Activated CD4-positive, alpha-beta T cell treated with anti-CD3 and anti-CD28 coated beads, Interleukin-2, Interleukin-6, amounts not matched to agents 100 ng/mL and 50 ng/mL, durations not matched to agents 16 hours and 8 hours (primary cell): ENCODE data around the gene TBX1.
A peak's percentile ranks its signal among the peaks of the same experiment; 100 is the strongest.
"Not testable (repeated sequence)": the region's sequence is repeated elsewhere in the genome, so short reads cannot be mapped to it uniquely, and the experiment has no call there.

ENCODE experiments used
- DNase-seq: peaks from one replicate; pipeline ENCODE4 v3.0.0-alpha.2; 2020

Gene TBX1

DNA sequence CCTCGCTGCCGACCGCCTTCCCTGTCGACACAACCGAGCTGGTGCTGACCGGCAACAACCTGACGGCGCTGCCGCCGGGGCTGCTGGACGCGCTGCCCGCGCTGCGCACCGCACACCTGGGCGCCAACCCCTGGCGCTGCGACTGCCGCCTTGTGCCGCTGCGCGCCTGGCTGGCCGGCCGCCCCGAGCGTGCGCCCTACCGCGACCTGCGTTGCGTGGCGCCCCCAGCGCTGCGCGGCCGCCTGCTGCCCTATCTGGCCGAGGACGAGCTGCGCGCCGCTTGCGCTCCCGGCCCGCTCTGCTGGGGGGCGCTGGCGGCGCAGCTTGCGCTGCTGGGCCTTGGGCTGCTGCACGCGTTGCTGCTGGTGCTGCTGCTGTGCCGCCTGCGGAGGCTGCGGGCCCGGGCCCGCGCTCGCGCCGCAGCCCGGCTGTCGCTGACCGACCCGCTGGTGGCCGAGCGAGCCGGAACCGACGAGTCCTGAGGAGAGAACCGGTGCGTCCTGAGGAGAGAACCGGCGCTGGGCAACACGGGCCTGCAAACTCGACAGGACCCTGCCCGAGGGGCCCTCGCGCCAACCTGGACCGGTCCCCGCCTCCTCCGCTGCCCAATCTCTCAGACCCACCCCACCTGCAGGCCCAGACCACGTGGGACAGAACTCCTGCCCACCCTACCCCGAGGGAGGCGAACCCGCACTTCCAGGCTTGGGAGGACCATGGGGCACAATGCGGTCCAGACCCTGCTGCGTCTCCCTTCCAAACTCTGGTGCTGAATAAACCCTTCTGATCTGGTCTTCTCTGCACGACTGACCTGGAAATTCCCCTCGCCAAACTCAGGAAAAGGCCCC, 36.4 kb upstream of the TBX1 start:
- peak; percentile 64 for DNase-seq

DNA sequence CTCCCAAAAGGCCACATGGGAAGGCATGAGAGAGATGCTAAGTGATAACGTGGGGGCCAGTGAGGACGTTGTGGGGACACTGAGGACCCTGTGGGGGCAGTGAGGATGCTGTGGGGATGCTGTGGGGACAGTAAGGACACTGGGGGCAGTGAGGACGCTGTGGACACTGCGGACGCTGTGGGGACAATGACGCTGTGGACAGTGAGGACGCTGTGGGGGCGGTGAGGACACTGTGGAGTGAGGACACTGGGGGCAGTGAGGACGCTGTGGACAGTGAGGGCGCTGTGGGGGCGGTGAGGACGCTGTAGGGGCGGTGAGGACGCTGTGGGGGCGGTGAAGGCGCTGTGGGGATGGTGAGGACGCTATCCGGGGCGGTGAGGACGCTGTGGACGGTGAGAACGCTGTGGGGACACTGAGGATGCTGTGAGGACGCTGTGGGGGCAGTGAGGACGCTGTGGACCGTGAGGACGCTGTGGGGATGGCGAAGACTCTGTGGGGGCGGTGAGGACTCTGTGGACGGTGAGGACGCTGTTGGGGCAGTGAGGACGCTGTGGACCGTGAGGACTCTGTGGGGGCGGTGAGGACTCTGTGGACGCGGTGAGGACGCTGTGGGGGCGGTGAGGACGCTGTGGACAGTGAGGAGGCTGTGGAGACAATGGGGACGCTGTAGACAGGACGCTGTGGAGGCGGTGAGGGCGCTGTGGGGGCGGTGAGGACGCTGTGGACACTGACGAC, 35.5 kb upstream of the TBX1 start:
- DNase-seq, result no peak

- DNase-seq, result not testable (repeated sequence)
Observed at GRCh38 chr22:19726064-19726788, 34.4 kb upstream of the TBX1 start.

GRCh38 chr22:19727310-19728150, 33.0 kb upstream of the TBX1 start:
- no peak for DNase-seq

DNA sequence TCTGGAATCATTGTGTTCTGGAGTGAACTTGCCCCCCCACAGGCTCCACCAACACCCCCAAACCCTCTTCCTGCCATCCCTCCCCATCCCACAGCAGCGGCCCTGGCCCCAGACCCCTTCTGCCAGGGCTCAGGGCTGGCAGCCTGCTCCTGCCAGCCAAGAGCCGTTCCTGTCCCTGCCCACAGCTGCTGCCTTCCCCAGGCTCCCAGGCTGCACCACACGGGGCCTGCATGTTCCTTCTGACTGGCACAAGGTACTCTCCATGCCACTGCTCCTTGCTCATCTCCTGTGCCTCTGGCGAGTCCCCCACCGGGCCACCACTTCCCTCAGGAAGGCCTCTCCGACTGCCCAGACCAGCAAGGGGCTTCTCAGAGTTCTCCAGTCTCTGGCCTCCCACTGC, 32.3 kb upstream of the TBX1 start:
- no peak for DNase-seq

DNA sequence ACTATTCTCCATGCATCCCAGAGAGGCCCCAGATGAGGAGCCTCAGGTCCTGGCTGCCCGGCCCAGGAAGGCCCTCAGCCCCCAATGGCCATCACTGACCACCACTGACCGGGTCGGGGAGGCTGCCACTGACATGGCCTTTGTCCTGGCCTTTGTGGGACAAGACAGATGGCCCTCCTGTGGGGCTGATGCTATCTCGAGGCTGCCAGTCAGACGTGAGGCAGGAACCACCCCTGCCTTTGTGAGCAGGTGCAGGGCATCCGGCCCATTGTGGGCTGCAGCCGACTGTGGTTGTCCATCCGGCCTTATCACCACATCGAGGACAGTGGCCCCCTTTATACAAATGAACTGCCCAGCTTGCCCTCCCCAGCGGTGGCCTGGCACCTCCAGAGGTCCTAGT, 31.7 kb upstream of the TBX1 start:
- no peak for DNase-seq

DNA sequence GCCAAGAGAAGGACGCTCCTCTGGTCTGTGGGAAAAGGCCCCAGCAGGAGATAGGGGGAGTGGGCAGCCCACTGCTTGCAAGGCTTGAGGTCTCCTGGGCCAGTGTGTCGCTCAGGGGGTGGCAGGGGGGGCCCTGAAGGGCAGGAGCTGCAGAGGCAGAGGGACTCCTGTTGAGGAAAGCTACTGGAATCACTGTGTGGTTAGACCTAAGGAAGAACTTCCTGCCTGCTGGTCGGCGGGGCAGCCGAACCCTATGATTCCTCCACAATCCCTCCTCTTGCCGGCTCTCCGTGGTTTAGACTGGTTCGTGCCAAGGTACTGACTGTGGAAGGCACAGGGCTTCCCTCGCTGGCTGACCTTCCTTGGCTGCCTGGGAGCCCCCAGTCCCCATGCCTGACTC, 31.1 kb upstream of the TBX1 start:
- DNase-seq, result no peak

GRCh38 chr22:19730198-19730597, 30.4 kb upstream of the TBX1 start:
- DNase-seq, result no peak

- DNase-seq, result peak; percentile 86
Observed at GRCh38 chr22:19730655-19731360, 29.8 kb upstream of the TBX1 start.

DNA sequence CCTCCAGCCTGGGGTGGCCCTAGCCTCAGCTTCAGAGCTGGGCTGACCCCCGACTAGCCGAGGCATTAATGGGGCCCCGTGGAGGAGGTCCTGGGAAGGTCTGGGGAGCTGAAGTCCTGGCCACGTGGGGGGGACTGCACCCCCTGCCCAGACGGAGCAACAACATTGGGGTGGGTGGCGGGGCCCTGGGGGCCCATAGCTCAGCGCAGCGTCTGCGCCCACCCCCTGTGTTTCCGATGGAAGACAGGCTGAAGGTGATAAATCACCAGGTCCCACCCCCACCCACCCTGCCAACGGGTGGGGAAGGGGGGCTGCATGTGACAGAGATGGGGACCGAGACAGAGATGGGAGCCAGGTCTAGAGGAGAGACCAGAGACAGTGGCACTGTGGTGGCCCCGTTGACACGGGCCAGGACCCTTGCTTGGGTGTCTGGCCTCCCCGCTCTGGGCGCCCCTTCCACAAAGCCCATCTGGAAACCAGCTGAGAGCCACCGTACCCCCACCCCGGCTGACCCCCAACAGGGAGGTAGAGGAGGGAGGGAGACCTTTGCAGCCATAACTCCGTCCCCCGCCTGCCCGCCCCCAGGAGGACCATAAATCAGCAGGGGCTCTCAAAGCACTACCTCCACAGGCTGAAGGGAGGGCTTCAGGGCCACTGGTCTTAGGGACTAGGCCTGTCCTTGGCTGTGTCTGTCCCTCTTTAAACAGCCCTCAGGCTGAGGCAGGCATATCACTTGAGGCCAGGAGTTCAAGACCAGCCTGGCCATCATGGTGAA, 29.0 kb upstream of the TBX1 start:
- DNase-seq, result no peak

- no peak for DNase-seq
Observed at GRCh38 chr22:19732403-19733113, 28.0 kb upstream of the TBX1 start.

DNA sequence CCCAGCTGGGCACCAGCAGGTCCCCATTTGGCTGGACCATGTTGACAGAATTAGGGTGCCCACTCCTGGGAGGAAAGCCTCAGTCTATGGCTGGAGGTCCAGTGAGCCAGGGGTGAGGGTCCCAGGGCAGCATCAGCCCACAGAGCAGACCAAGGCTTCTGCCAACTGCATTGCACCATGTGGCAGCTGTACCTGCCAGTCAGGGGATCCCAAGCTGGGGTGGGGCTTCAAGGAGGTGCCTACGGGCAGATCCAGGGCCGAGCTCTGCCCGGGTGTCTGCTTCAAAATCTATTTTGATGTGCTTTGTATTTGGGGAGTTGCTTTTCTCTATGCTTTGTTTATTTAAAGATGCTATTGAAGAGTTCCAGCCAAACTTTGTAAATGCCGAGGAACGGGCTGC, 26.8 kb upstream of the TBX1 start:
- no peak for DNase-seq

- no peak for DNase-seq
Observed at GRCh38 chr22:19734163-19734562, 26.4 kb upstream of the TBX1 start.

- no peak for DNase-seq
Observed at GRCh38 chr22:19734837-19735382, 25.7 kb upstream of the TBX1 start.

- no peak for DNase-seq
Observed at GRCh38 chr22:19735665-19736510, 24.7 kb upstream of the TBX1 start.

DNA sequence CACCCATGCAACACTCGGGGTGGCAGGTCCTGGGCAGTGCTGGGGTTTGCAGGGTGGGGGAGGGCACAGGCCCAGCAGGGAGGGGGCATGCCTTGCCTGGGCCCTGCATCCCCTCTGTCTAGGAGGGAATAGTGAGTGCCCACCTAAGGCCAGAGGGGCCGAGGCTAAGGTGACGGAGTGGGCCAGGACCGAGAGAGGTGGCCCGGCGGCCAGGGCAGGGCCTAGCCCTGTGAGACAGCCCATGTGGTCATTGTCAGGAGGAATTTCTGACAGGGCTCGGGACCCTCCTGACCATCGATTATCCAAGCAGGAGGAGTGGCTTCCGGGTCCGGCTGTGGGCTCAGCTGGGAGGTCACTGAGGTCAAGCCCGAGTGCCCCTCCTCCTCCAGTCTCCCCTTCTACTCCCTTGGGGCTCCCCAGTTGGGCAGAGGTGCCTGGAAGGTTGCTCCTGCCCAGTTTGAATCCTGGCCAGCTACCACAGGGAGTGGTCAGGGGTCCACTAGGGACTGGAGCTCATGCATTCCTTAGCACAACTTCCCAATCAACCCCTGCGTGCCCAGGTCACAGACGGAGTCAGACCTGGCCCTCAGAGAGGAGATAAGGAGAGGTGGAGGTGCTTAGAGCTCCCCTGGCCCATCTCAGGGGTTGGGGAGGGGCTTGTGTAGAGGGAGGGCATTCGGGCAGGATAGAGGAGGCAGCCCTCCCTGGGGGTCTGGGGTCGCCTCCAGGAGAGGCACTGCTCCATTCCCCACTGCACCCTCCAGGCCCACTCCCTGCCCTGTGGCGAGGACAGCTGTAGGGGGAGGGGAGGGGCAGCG, 22.5 kb upstream of the TBX1 start:
- no peak for DNase-seq

- DNase-seq, result no peak
Observed at GRCh38 chr22:19738664-19739447, 21.7 kb upstream of the TBX1 start.
